ENCODE results near the gene ATP6V0B. TPM values are rescaled to one million over a fixed set of nuclear protein-coding genes. Genes with fewer than 3 reads are reported as not detected.

The ATP6V0B gene
- total and polyA plus RNA-seq, 2 of the 13 experiments (the other 11 are each of a cell fraction or from before 2014, with no cell fraction given), result 157 to 161 TPM

- TF ChIP-seq KAT8 (CRISPR knock-in tag; IDR thresholded peaks at IDR 0.05) (peak; percentile 82), PAF1 (CRISPR knock-in tag; IDR thresholded peaks at IDR 0.05) (no peak), GABPA (IDR thresholded peaks at IDR 0.05; ENCODE audit: low read depth, low read length) (no peak), GABPA (CRISPR knock-in tag; IDR thresholded peaks at IDR 0.05; ENCODE audit: low read depth) (peak; percentile 78), ISL2 (CRISPR knock-in tag; IDR thresholded peaks at IDR 0.05) (no peak), ZBTB7A (CRISPR knock-in tag; IDR thresholded peaks at IDR 0.05) (no peak), MAFK (conservative IDR thresholded peaks at IDR 0.05 in 1 of 2, IDR thresholded peaks at IDR 0.05 in 1 of 2; ENCODE audit: low read length in 2 of 2) (no peak), TCF12 (IDR thresholded peaks at IDR 0.05) (no peak), TCF12 (CRISPR knock-in tag; IDR thresholded peaks at IDR 0.05) (no peak), ZNF879 (CRISPR knock-in tag; IDR thresholded peaks at IDR 0.05) (no peak), ZNF101 (CRISPR knock-in tag; IDR thresholded peaks at IDR 0.05; ENCODE audit: borderline replicate concordance, low read depth) (no peak), ZUFSP (CRISPR knock-in tag; IDR thresholded peaks at IDR 0.05; ENCODE audit: borderline replicate concordance) (no peak), KDM6A (CRISPR knock-in tag; IDR thresholded peaks at IDR 0.05; ENCODE audit: low read depth) (no peak), ZNF496 (CRISPR knock-in tag; IDR thresholded peaks at IDR 0.05; ENCODE audit: insufficient replicate concordance) (no peak), ZNF224 (CRISPR knock-in tag; IDR thresholded peaks at IDR 0.05) (0 out of 2 replicates have a peak, but pooled peaks have one; percentile 57), ZNF136 (CRISPR knock-in tag; IDR thresholded peaks at IDR 0.05; ENCODE audit: low read depth) (no peak; the same call in 1 of the 2 replicates), ATRX (CRISPR knock-in tag; IDR thresholded peaks at IDR 0.05; ENCODE audit: borderline replicate concordance) (no peak), SNAPC4 (CRISPR knock-in tag; IDR thresholded peaks at IDR 0.05) (no peak), IRX3 (CRISPR knock-in tag; IDR thresholded peaks at IDR 0.05; ENCODE audit: borderline replicate concordance, low read depth) (peak; percentile 80; the same call in 1 of the 2 replicates), ZNF230 (CRISPR knock-in tag; IDR thresholded peaks at IDR 0.05) (no peak; the same call in 1 of the 2 replicates), PHF20 (CRISPR knock-in tag; IDR thresholded peaks at IDR 0.05) (peak; percentile 77)
- TF ChIP-seq, protein P1, sequence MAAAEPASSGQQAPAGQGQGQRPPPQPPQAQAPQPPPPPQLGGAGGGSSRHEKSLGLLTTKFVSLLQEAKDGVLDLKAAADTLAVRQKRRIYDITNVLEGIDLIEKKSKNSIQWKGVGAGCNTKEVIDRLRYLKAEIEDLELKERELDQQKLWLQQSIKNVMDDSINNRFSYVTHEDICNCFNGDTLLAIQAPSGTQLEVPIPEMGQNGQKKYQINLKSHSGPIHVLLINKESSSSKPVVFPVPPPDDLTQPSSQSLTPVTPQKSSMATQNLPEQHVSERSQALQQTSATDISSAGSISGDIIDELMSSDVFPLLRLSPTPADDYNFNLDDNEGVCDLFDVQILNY (CRISPR knock-in tag; conservative IDR thresholded peaks at IDR 0.05), result no peak
These were observed at the start of gene ATP6V0B (continued) for GRCh38 chr1:43974443-43975248.

Measured in HepG2 (cell line).